Posterior vena cava (tissue), 2 donors: ENCODE data around the gene CTNND2. TPM values are rescaled to one million over a fixed set of nuclear protein-coding genes. Genes with fewer than 3 reads are reported as not detected.
"Not testable (repeated sequence)": the region's sequence is repeated elsewhere in the genome, so short reads cannot be mapped to it uniquely, and the experiment has no call there.

Source experiments
- DNase-seq: peaks from one replicate; pipeline ENCODE4 v3.0.0-alpha.2; 2020; ENCODE audit warnings: low spot score
- intact Hi-C, 2 donors: fragments of 100-400 bp; cut with DNase I; formaldehyde crosslinking; loops; one replicate each; pipeline versions ENCODE4 v1.14.1 to v1.14.2; 2022 to 2023
- total RNA-seq, 2 donors: library from RNA; stranded (reverse); fragmentation: NEBNext Ultra II Directional; extraction: Animal tissue kit (Norgen Biotek cat#: 25700); gene quantifications; one replicate each; pipeline ENCODE4 v1.2.1, GENCODE V29; 2021
- donor health status: DM: yes; HTN: yes; CAD: no.
- donor health status: DM: yes; HTN: yes; CAD: no.

CTNND2 gene
- total RNA-seq, 2 donors from 2014 or later, result 0.46 to 1.6 TPM

DNA sequence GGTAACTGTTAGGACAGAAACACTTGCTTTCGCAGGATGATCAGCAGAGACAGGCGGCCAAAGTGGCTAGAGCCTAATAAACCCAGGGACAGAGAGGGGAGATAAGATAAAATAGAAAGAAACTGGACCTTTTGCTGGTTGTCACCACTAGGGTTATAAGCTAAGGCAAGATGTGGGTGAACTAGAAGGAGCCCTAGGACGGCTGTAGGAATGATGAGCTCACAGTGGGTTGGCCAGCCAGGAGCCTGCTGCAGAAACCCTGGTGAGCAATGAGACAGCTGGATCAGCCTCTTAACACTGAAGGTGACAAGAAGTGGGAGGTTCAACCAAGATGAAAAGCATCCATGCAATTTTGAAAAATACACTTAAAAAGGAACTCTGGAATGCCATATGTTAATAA is 13.5 kb downstream of the CTNND2 start:
- intact Hi-C loops, result no loop called here

DNA sequence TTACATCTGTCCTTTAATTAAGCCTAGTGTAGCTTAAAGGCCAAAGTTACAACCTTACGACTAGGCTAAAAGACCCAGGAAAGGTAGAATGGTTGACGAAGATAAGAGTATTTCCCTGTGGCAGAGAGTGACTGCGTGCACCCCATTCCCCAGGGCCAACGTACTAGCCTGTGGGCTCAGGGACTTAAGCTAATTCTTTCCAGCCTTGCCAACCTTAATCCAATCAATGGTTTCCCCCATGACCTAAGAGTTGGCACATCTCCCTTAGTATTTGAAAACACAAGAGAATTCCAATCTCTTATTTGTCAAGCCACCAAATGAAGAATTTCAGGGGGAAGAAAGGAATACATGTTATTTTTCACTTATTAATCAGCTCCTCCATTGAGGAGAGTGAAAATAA is 16.0 kb downstream of the CTNND2 start:
- intact Hi-C loops, result no loop called here
- no peak for DNase-seq

More for the DNA sequence above, 13.5 kb downstream of the CTNND2 start:
- no peak for DNase-seq

DNA sequence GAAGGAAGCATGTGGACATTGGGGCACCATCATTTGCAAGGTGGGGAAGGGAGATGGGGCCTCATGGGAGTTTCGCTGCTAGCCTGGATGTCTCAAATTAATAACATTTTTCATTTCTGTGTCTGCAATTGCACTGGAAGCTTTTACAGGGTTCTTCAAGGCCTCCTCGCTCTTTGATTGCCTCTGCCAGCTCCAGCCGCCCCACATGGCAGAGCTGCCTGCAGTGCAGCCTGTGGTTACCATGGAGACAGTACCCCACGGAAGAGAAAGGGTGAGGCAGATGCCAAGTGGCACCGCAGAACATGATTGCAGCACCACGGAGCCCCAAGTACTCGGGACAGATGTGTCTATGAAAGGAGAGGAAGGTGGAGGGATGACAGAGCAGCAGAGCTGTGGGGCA is 25.4 kb downstream of the CTNND2 start:
- peak; percentile 29 for DNase-seq
- intact Hi-C loops, result no loop called here

DNA sequence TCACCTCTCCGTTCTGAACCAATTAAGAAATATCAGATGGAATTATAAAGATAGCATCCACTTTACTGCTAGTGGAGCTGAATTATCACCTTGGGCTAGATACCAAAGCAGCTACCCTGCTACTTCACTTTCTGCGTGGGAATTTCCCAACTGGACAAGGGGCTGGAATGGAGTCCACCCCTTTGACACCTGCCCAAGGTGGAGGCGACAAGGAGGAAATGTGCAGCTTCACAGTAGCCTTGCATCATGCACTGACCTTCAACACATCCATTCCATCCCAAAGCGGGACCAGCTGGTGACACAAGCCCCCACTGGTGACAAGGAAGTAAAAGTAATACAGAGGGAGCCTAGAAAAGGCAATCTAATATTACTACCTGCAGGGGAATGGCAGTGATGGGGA is 30.7 kb downstream of the CTNND2 start:
- no peak for DNase-seq
- intact Hi-C loops, result no loop called here

DNA sequence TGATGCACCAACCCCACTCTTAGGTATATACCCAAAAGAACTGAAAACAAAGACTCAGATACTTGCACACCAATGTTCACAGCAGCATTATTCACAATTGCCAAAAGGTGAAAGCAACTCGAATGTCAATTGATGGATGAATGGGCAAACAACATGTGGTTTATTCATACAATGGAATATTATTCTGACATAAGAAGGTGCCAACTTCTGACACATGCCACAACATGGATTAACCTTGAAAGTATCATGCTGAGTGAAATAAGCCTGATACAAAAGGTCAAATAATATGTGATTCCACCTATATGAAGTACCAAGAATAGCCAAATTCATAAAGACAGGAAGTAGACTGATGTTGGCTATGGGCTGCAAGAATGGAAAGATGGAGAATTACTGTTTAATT is 35.0 kb downstream of the CTNND2 start:
- DNase-seq, result no peak
- intact Hi-C loops, result no loop called here

DNA sequence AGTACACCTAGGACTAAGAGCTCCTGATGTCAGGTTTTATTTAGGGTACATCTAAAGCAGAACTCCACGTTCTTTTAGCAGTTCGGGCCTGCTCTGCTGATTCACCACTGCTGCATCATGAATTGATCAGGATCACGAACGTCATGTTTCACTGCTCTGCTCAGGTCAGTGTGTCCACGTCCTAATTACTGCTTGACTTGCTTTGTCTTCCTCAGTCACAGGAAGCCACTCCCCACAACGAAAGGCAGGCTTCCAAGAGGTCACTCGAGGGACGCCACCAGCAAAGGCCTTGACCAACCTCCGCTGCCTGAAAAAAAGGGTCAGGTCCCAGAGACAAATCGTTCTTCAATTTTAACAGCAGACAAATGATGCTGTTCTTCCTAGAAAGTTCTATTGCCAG is 40.3 kb downstream of the CTNND2 start:
- DNase-seq, result no peak
- intact Hi-C loops, result no loop called here

DNA sequence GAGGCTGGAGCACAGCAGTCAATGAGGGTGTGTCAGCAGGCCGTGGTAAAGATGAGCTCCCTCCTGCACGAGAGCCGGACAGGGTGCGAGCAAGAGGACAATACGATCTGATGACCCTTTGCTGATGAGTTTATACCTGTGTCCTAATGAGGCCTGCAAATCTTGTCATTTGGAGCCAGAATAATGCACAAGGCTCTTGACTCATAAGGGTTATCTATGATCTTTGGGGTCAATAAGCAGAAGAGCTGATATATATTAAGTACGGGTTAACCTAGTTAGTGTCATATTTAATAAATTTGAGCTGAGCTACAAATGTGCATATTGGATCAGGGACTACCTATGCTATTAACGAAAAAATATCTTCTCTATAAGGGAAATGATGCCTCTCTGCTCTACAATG is 46.9 kb downstream of the CTNND2 start:
- DNase-seq, result no peak
- intact Hi-C loops, result no loop called here

DNA sequence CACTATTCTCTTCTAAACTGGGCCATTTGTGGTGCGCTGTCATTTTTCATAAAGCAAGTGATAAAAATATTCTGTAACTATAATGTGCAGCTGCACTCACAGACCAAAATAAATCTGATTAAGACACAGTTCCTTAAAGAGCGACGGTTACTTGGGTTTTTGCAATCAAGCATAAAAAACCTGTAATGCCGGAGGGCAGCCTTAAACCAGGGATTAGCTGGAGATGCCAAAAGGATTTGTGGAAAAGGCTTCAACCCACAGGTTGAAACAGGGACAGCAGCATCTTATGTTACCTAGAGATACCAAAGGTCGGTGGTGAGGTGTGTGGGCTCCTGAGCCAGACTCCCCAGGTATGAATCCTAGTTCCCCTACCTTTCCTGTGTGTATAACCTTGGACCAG is 49.3 kb downstream of the CTNND2 start:
- intact Hi-C loops, result no loop called here
- DNase-seq, result no peak

DNA sequence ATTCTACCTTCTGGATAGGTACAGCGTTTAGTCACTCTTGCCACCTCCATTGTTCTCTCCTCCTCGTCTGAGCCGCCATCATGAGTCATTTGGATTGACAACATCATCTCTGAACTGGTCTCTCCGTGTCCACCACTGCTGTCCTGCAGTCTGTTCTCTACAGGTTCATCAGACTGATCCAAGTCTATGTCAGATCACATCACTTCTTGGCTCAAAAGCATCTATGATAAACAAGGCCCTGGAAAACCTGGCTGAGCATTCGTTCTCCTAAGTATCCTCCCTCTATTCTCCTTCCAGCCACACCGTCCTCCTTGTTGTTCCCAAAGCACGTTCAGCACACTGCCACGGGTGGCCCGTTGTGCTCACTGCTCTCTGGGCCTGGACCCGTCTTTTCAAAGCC is 50.5 kb downstream of the CTNND2 start:
- intact Hi-C loops, result no loop called here
- no peak for DNase-seq

DNA sequence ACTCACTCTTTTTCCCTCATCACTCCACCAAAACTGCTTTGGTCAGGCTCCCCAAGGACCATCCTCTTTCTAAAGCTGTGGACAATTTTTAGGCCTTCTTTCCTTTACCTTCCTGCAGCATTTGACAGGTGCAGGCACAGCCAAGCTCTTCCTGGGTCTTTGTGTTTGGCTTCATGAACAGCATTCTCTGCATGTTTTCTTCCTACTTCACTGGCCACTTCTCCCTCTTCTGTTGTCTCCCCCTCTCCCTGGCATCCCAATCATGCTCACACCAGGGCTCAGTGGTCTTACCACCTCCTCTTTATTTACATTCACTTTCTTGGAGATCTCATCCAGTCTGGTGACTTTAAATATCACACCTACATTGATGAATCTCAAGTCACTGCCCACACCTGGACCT is 51.1 kb downstream of the CTNND2 start:
- DNase-seq, result no peak
- intact Hi-C loops, result no loop called here

DNA sequence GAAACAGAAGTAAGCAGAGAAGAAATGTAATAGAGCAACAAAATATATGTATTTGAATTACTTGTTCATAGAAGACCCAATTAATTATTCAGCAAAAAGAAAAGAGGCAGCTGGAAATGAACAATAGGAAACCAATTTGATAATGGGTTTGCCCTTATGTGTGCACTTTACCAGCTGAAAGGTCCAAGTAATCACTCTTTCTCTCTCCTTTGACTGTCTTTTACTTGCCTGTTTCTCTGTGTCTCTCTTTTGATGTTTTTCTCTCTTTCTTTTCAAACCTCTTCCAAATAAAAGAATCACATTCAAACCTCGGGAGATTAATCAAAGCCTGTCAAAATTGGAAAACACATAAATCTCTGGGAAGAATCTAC is 51.5 kb downstream of the CTNND2 start:
- DNase-seq, result no peak
- intact Hi-C loops, result no loop called here

DNA sequence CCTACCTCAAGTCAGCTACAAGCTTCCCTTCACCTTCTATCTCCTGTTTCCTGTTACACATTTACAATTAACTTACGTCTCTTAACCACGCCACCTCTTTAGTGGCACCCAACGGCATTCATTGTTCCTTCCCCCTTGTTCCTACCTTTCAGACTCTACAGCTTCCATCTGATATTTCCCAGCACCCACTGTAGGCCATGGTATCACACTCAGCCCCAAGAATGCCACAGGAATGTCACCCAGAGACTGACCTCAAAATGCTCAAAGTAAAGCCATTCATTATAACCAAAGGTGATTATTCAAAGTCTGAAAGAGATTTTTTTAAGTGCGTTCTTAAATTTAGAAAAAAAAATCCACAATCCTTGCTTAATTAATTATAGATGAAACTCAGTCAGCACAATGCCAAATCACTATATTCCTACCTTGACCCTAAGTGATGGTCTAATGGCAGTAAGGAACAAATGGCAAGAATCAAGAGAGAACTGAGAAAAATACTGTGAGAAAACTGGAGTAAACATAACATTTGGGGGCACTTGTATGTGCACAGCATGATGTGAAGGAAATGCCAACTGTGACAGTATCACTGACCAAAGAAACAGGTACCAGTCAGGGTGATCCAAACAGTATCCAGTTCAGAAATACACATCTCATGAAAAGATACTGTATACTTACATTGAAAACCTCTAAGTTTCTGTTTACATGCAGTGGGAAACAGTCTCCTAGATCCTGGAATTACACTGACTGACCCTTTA is 52.1 kb downstream of the CTNND2 start:
- intact Hi-C loops, result no loop called here
- DNase-seq, result no peak

DNA sequence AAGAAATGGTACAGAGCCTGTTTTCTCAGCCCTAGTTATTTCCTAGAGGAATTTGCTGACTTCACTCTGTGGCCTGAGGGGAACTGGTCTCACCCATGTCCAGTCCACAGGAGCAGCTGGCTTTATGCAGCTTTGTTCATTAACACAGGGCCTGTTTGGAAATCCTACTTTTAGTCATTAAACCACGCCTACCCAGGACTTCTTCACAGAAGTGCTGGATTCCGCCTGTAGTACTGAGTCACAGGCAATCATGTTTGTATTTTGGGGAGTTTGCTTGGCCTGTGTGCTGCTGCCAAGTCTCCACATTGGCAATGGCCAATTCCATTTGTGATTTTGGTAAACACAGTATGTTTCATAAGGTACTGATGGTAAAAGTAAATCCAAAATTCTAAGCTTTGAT is 52.8 kb downstream of the CTNND2 start:
- DNase-seq, result no peak

DNA sequence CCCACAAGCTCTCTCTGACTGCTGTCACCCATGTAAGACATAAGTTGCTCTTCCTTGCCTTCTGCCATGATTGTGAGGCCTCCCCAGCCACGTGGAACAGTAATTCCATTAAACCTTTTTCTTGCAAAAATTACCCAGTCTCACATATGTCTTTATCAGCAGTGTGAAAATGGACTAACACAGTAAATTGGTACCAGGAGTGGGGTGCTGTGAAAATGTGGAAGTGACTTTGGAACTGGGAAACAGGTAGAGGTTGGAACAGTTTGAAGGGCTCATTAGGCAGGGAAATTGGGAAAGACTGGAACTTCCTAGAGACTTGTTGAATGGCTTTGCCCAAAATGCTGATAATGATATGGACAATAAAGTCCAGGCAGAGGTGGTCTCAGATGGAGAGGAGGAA is 75.7 kb downstream of the CTNND2 start:
- DNase-seq, intact Hi-C loops: not testable (repeated sequence)

More for the DNA sequence above, 52.8 kb downstream of the CTNND2 start:
- intact Hi-C loops, result no loop called here

DNA sequence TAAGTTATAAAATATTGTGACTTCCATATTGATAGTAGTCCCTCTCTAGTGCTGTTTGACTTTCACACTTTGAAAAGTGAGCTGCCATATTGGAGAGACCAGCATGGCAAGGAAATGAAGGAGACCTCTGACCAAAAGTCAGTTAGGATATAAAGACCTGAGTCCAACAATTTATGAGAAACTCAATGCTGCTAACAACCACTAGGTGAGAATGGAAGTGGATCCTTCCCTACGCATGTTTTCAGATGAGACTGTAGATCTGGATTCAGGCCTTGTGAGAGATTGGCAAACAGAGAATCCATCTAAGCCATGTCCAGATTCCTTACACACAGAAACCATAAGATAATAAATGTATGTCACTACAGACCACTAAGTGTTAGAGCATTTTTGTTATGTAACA is 81.6 kb downstream of the CTNND2 start:
- intact Hi-C loops, result no loop called here
- no peak for DNase-seq

DNA sequence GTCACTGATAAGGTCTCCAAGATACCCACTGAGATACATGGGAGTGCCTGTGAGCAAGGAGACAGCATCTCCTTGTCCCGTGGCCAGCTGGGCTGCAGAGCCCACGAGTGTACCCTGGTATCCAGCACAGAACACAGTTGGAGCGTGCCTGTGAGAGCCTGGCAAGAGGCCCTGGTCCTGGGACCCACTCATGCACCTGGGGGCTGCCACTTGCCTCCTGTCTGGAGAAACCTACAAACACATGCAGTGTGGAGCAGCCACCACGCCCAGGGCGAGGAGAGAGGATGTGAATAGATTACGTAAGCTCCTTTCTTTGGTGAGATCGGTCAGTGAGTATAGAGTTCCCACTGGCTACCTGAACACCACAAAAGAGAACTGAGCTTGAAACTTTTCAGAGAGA is 88.3 kb downstream of the CTNND2 start:
- intact Hi-C loops, result no loop called here
- DNase-seq, result no peak

DNA sequence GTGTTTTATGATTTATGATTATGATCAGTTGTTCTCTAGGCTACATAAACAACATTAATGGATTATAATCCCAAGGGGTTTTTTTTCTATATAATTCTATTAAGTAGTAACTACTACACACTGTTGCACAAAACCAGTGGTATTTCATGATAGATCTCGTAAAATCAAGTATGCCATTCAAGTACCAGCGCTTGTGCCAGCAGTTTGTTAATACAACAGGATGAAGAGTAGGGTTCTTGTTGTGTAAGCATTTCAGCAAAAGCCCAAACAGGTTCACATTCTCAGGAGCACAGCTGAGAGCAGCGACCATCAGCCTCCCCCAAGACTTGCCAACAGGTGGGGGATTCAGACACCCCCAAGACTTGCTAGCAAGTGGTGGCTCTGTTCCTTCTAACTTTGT is 88.8 kb downstream of the CTNND2 start:
- intact Hi-C loops, result no loop called here
- DNase-seq, result no peak

DNA sequence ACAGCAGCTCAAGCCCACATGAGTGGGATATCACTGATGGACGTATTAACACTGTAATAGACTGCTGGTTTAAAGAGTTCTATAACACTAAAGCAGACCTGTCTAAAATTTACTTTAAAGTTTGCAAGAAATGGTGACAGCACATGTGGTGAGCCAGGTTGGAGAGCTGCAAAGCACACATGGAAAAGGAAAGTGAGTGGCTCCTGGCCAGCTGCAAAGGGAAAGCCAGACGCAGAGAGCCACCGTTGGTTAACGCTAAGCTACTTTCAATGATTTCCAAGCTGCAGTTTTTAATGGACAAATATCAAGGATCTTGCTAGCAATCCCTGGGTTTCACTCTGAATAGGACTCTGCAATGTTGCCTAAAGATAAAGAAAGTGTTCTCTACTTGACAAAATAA is 89.9 kb downstream of the CTNND2 start:
- no peak for DNase-seq
- intact Hi-C loops, result no loop called here

DNA sequence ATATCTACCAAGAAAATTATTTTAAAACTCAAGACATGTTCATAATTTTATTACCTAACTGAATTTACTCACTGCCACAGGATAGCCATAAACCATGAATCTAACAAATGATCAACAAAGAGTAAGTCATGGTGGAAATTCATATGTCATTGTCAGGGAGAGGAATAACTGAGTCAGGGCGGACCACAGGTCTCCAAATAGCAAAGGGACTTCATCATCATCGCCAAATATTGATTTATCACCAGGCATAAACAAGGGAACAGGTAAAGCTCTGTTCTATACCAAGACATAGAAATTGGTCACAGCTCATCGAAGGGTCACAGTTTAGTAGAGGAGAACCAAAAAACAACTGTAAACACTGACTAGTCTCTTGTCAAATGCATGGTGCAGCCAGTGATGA is 94.8 kb downstream of the CTNND2 start:
- no peak for DNase-seq
- intact Hi-C loops, result no loop called here

DNA sequence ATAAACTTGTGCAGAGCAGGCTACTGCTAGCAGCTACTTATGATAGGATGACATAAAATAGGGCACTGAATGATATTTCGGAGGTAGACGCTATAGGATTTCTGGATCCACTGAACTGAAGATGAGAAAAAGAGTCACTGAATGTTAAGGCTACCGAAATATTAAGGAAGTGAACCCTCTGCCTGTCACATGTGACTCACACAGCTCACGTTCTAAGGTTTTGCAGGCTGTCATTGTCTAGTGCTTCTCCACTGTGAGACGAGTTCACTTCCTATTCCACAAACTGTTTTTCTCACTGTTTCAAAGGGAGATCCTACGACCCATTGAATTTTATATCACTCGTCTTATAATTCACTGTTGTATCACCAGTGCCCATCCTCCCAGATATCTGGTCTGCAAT is 100.8 kb downstream of the CTNND2 start:
- DNase-seq, result no peak
- intact Hi-C loops, result no loop called here

DNA sequence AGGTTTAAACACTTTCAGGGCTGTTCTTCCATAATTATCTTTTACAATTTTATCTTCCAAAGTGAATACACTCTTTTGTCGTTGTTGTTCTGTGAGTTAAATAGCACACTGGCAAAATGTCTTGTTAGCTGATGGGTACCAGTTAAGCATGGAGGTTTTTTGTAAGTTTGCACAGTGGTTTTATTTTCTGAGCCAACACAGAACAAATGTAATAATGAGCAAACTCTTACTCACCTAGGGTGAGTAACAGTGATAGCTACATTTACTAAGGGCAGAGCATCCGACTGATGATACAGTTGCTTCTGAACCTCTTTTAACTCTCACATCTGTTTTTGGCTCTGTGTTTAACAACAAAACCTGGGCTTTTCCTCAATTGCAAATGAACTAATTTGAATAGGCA is 103.2 kb downstream of the CTNND2 start:
- intact Hi-C loops, result no loop called here
- no peak for DNase-seq

DNA sequence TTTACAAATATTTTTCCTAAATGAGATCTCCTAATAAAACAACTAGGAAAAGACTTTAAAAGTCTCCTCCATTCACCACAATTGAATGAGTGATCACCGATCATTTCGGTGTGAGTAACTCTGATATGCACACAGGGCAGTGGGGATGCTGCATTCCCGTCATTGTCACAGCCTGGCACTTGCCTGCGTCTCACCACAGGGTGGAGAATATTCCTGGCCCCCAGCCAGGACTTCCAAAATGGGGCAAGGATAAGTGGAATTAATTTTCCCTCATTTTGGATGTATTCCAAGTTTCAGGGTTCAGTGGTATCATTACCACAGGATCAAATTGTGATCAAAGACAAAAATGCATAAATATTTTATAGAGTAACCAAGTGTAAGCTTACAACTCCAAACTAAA is 107.1 kb downstream of the CTNND2 start:
- DNase-seq, result no peak
- intact Hi-C loops, result no loop called here
